ENCODE results near the gene FOXD2. TPM values are rescaled to one million over a fixed set of nuclear protein-coding genes. Genes with fewer than 3 reads are reported as not detected.

The FOXD2 gene
- total RNA-seq, 1 donor from 2014 or later = 0.08 TPM

- peak; percentile 24 for ATAC-seq
These were observed 20.4 kb upstream of the FOXD2 start for GRCh38 chr1:47417170-47418044.

- no peak for ATAC-seq
These were observed 19.7 kb upstream of the FOXD2 start for GRCh38 chr1:47418122-47418521.

DNA sequence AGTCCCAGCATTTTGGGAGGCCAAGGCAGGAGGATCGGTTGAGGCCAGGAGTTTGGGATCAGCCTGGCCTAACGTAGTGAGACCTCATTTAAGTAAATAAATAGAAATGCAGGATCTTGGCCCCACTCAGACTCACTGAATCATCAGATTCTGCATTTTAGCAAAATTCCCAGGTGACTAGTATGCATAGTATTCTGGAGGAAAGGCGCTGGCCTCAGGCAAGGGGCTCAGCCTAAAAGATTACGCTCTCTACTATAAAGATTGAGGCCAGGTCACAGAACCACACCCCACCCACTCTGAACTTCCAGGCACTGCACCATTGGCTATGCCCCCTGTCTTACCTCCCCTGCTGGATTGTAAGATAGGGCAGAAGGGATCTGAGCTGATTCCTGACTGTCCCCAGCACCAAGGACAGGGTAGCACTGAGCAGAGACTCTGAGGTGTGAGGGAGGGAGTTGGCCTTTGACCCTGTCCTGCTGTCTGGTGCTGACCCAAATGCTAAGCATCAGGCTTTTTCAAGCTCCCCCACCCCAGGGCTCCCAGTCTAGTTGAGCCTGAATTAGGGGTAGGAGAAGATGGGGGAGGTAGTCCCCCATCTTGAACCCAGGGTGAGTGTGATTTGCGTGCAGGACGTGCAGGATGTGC lies 19.0 kb upstream of the FOXD2 start:
- no peak for ATAC-seq

- no peak for ATAC-seq
These were observed 17.3 kb upstream of the FOXD2 start for GRCh38 chr1:47420547-47420946.

GRCh38 chr1:47423872-47424271 lies 14.0 kb upstream of the FOXD2 start:
- no peak for ATAC-seq

- no peak for ATAC-seq
These were observed 13.4 kb upstream of the FOXD2 start for GRCh38 chr1:47424336-47424982.

GRCh38 chr1:47431534-47431933 lies 6.3 kb upstream of the FOXD2 start:
- ATAC-seq = no peak

GRCh38 chr1:47432071-47433036 lies 5.5 kb upstream of the FOXD2 start:
- peak; percentile 58 for ATAC-seq

GRCh38 chr1:47433037-47433421 lies 4.8 kb upstream of the FOXD2 start:
- ATAC-seq = no peak

GRCh38 chr1:47433477-47434050 lies 4.3 kb upstream of the FOXD2 start:
- ATAC-seq = no peak

GRCh38 chr1:47434051-47434842 lies 3.6 kb upstream of the FOXD2 start:
- no peak for ATAC-seq

DNA sequence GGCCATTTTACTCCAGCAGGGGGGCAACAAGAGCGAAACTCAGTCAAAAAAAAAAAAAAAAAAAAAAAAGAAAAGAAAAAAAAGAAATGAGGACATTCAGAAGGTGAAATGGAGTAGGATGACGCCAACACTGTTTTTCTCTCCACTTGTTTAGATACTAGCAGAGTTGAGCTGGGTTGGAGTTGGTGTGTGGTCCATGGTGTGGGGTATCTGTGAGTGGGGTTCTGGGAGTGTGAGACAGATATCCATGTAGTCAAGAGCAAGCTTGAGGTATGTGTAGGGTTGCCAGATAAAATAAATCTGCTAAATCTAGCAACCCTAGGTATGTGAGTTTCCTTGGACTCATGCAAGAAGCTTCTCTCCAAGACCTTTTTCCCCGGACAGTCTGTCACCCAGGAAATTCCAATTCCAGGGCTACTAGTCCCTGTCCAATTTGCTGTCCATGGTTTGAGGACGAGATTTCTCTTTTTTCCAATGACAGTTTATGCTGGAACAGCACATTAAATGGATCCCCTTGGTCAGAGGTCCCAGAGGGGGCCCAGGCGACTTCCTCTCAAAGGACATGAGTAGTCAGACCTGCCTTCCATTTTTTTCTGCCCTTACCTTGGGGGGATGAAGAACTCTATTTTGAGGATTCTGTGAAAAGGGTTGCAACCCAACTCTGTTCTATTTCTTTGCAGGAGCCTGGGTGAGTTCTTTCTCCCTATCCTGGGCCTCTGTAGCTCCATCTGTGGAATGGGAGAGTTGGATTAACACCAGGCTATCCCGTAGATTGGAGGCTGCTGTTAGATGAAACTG lies 2.1 kb upstream of the FOXD2 start:
- no peak for ATAC-seq

GRCh38 chr1:47436304-47436978 lies 1.4 kb upstream of the FOXD2 start:
- peak; percentile 57 for ATAC-seq

DNA sequence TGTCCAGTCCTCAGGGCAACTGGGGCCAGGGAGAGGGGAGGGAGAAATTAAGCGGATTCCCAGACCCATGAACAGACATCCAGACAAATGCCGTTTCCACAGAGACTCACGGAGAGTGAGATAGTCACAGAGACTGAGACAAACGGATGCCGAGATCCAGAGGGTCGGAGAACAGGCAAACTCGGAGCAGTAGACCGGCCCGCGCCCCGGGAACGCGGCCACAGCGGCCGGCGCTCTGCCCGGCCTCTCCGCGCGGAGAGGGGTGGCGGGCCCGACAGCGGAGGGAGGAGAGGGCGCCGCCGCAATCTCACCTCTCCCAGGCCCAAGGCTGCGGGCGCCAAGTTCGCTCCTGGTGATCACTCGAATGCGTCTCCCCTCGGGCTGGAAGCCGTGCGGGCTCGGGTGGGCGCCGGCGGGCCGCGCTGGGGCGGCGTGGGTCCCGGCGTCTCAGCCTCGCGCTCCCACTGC lies 831 bp upstream of the FOXD2 start:
- peak; percentile 4 for ATAC-seq

GRCh38 chr1:47438165-47439016 lies 547 bp downstream of the FOXD2 start:
- no peak for ATAC-seq

DNA sequence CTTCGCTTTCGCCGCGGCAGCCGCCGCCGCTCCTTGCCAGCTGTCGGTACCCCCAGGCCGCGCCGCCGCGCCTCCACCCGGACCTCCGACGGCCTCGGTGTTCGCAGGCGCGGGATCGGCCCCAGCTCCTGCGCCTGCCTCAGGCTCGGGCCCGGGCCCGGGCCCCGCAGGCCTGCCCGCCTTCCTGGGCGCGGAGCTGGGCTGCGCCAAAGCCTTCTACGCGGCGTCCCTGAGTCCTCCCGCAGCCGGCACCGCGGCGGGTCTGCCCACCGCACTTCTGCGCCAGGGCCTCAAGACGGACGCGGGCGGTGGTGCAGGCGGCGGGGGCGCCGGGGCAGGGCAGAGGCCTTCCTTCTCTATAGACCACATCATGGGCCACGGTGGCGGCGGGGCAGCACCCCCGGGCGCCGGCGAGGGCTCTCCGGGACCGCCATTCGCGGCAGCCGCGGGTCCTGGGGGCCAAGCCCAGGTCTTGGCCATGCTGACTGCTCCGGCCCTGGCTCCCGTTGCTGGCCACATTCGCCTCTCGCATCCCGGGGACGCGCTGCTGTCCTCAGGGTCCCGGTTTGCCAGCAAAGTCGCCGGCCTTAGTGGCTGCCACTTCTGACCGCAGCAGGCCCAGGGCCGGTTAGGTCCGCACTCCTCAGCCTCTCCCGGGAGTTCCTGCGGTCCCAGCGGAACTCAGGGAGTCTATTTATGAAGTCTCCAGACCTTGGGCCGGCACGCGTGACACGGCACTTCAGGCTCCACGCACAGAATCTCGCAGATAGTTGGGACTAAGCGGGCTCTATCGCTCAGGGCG lies 1.4 kb downstream of the FOXD2 start:
- ATAC-seq = no peak

GRCh38 chr1:47439819-47440598 lies 2.2 kb downstream of the FOXD2 start:
- ATAC-seq = no peak
